GM23338 (cell line): ENCODE measurements around the gene USP32. TPM values are rescaled to one million over a fixed set of nuclear protein-coding genes. Genes with fewer than 3 reads are reported as not detected.
A peak's percentile ranks its signal among the peaks of the same experiment; 100 is the strongest.

ENCODE experiments used
- ATAC-seq: fragments of 200-7000 bp; cut with Tn5 transposase; 3 replicates; pipeline ENCODE4 v1.9.1; 2020
- DNase-seq: peaks from one replicate; pipeline ENCODE4 v3.0.0-alpha.2; 2015; ENCODE audit warnings: low spot score
- H2AFZ ChIP-seq: fragments of 200-600 bp; sonication (generic); 2 replicates; pipeline ENCODE4 v1.8.0; 2016; ENCODE audit warnings: antibody characterized with exemption, mild to moderate bottlenecking, moderate library complexity
- H3F3A ChIP-seq: fragments of 200-600 bp; sonication (generic); replicated peaks from 2 replicates; pipeline ENCODE4 v1.8.0; 2017; ENCODE audit warnings: antibody characterized with exemption, mixed run types, low read depth
- H3K27ac ChIP-seq: fragments of 200-600 bp; sonication (generic); 2 replicates; pipeline ENCODE4 v1.6.1; 2016; ENCODE audit warnings: low read depth
- H3K27me3 ChIP-seq: fragments of 200-600 bp; sonication (generic); 2 replicates; pipeline ENCODE4 v1.8.0; 2016; ENCODE audit warnings: mild to moderate bottlenecking, mixed run types, moderate library complexity; ENCODE audit not compliant: insufficient read depth
- H3K36me3 ChIP-seq: fragments of 200-600 bp; sonication (generic); 2 replicates; pipeline ENCODE4 v1.8.0; 2016; ENCODE audit warnings: mild to moderate bottlenecking; ENCODE audit not compliant: insufficient read depth
- H3K4me1 ChIP-seq: fragments of 200-600 bp; sonication (generic); 2 replicates; pipeline ENCODE4 v1.8.0; 2016; ENCODE audit warnings: mild to moderate bottlenecking, moderate library complexity; ENCODE audit not compliant: insufficient read depth
- H3K4me2 ChIP-seq: fragments of 200-600 bp; sonication (generic); 2 replicates; pipeline ENCODE4 v1.7.1; 2017; ENCODE audit warnings: mixed run types
- H3K4me3 ChIP-seq: fragments of 200-600 bp; sonication (generic); 2 replicates; pipeline ENCODE4 v1.6.1; 2016; ENCODE audit warnings: mixed run types
- H3K79me2 ChIP-seq: fragments of 200-600 bp; sonication (generic); replicated peaks from 2 replicates; pipeline ENCODE4 v1.8.0; 2017; ENCODE audit warnings: mild to moderate bottlenecking; ENCODE audit not compliant: insufficient read depth
- H3K9me2 ChIP-seq: fragments of 200-600 bp; sonication (generic); 2 replicates; pipeline ENCODE4 v1.8.0; 2017; ENCODE audit not compliant: insufficient read depth
- H4K20me1 ChIP-seq: fragments of 200-600 bp; sonication (generic); replicated peaks from 2 replicates; pipeline ENCODE4 v1.8.0; 2017; ENCODE audit warnings: mild to moderate bottlenecking; ENCODE audit not compliant: insufficient read depth
- H3K27ac Mint-ChIP-seq: 2 replicates; pipeline ENCODE4 v1.8.0; 2020; ENCODE audit warnings: inconsistent platforms, mild to moderate bottlenecking, moderate library complexity, mixed read lengths
- H3K27me3 Mint-ChIP-seq: 3 replicates; pipeline ENCODE4 v1.8.0; 2022; ENCODE audit warnings: low read depth, mild to moderate bottlenecking, moderate library complexity, mixed read lengths, inconsistent platforms; ENCODE audit not compliant: insufficient read depth, poor library complexity
- H3K36me3 Mint-ChIP-seq: 3 replicates; pipeline ENCODE4 v1.8.0; 2021; ENCODE audit warnings: low read depth, mild to moderate bottlenecking, inconsistent platforms, moderate library complexity, mixed read lengths
- H3K4me1 Mint-ChIP-seq: 3 replicates; pipeline ENCODE4 v1.8.0; 2020; ENCODE audit warnings: mild to moderate bottlenecking, inconsistent platforms, mixed read lengths
- H3K4me3 Mint-ChIP-seq: 3 replicates; pipeline ENCODE4 v1.8.0; 2021; ENCODE audit warnings: moderate library complexity, mild to moderate bottlenecking, inconsistent platforms, mixed read lengths
- H3K9me3 Mint-ChIP-seq: 3 replicates; pipeline ENCODE4 v1.8.0; 2020; ENCODE audit warnings: moderate library complexity, mild to moderate bottlenecking, inconsistent platforms, mixed read lengths
- CREB1 ChIP-seq: fragments of 250-450 bp; sonication (Bioruptor Pico); IDR thresholded peaks from 2 replicates; pipeline ENCODE4 v1.5.0; 2020; ENCODE audit warnings: low read depth, mild to moderate bottlenecking, moderate library complexity
- CTCF ChIP-seq, 2 experiments: fragments of 200-600 bp in 1 of 2; sonication (generic) in 1 of 2; conservative IDR thresholded peaks; 2 replicates each; pipeline versions ENCODE4 v1.5.1 to v1.6.1; 2016 to 2017; ENCODE audit warnings: antibody characterized with exemption in 2 of 2, low read depth in 2 of 2, mild to moderate bottlenecking in 2 of 2, moderate library complexity in 1 of 2
- EZH2phosphoT487 ChIP-seq: fragments of 200-600 bp; sonication (generic); IDR thresholded peaks from one replicate; pipeline ENCODE4 v1.8.1; 2018; ENCODE audit warnings: antibody characterized with exemption; ENCODE audit not compliant: unreplicated experiment
- polyA plus RNA-seq: library from polyadenylated mRNA; unstranded; fragments of >200 nt; fragmentation: Nextera tagmentation; extraction: Ambion mirVana; gene quantifications from 2 replicates; pipeline ENCODE4 v1.2.1, GENCODE V29; 2016
- total RNA-seq: library from RNA; depleted of rRNA; stranded (reverse); fragments of >200 nt; shearing (Covaris generic); gene quantifications from 2 replicates; pipeline ENCODE4 v1.2.3, GENCODE V29; 2014

USP32 gene
- total and polyA plus RNA-seq, 2 experiments from 2014 or later = 43.6 to 129 TPM

- Histone ChIP-seq H4K20me1 (no peaks in the 10 kb centered on the region), H3K79me2 (no peaks in the 10 kb centered on the region), H2AFZ (no peak overlapping the region), H3K9me2 (no peaks in the 10 kb centered on the region), H3K4me3 (no peak overlapping the region), H3K4me2 (no peak overlapping the region), H3K4me1 (peaks cover 39% of the 10 kb centered on the region), H3F3A (peaks cover 14% of the 10 kb centered on the region), H3K27ac (no peak overlapping the region), H3K27me3 (no peaks in the 10 kb centered on the region), H3K36me3 (no peaks in the 10 kb centered on the region)
- H3K27ac Mint-ChIP-seq = no peak overlapping the region
- H3K9me3 Mint-ChIP-seq = no peaks in the 10 kb centered on the region; the same call in 2 of the 3 replicates
- ATAC-seq (no peak), DNase-seq (no peak)
- no peak overlapping the region for H3K4me3 Mint-ChIP-seq
- no peak for TF ChIP-seq CREB1
- H3K27me3 Mint-ChIP-seq = peaks cover 38% of the 10 kb centered on the region
- H3K4me1 Mint-ChIP-seq = peaks cover 52% of the 10 kb centered on the region
- no peaks in the 10 kb centered on the region for H3K36me3 Mint-ChIP-seq
These were observed 227.8 kb downstream of the USP32 start for GRCh38 chr17:60164164-60164563.

GRCh38 chr17:60163108-60163784 is 228.7 kb downstream of the USP32 start:
- no peak overlapping the region for H3K4me3 Mint-ChIP-seq
- H2AFZ ChIP-seq = peak overlapping the region; percentile 52; the same call in 1 of the 2 replicates

More at GRCh38 chr17:60163108-60163784, 228.7 kb downstream of the USP32 start:
- Histone ChIP-seq H3K4me2 (peak overlapping the region; percentile 32; the same call in 1 of the 2 replicates), H3K4me3 (no peak overlapping the region), H3K36me3 (no peaks in the 10 kb centered on the region), H3K79me2 (no peaks in the 10 kb centered on the region), H3K4me1 (peaks cover 49% of the 10 kb centered on the region), H3F3A (peaks cover 20% of the 10 kb centered on the region), H3K27ac (no peak overlapping the region), H3K9me2 (no peaks in the 10 kb centered on the region), H4K20me1 (no peaks in the 10 kb centered on the region), H3K27me3 (no peaks in the 10 kb centered on the region)
- Mint-ChIP-seq H3K36me3 (no peaks in the 10 kb centered on the region), H3K9me3 (no peaks in the 10 kb centered on the region; the same call in 2 of the 3 replicates), H3K4me1 (peaks cover 56% of the 10 kb centered on the region), H3K27ac (peak overlapping the region; percentile 48; the same call in 1 of the 2 replicates), H3K27me3 (peaks cover 38% of the 10 kb centered on the region)
- DNase-seq = no peak
- ATAC-seq = peak; percentile 26
- TF ChIP-seq EZH2phosphoT487 = no peak
- peak in 1 of 2 experiments; percentile 62; a peak in 2 of 4 replicates for TF ChIP-seq CTCF (conservative IDR thresholded peaks at IDR 0.05; ENCODE audit: low read depth in 2 of 2)
